PC-9 (cell line): Measurements from ENCODE around the gene SLC25A21. TPM values are rescaled to one million over a fixed set of nuclear protein-coding genes. Genes with fewer than 3 reads are reported as not detected.

Experiments used
- BruUV-seq: library from RNA; stranded (reverse); fragments of 400-500 nt; replicated peaks from 2 replicates; lab custom pipeline; 2021; lab: Mats Ljungman, UMichigan
- CTCF ChIA-PET: fragments of 300-600 bp; sonication (Branson Sonifier 250); formaldehyde crosslinking; loops from one replicate; lab custom pipeline; 2022; ENCODE audit warnings: antibody characterized with exemption; lab: Charles Lee
- POLR2A ChIA-PET: fragments of 300-600 bp; sonication (Branson Sonifier 250); formaldehyde crosslinking; loops from one replicate; lab custom pipeline; 2022; ENCODE audit warnings: antibody characterized with exemption; ENCODE audit not compliant: unreplicated experiment; lab: Charles Lee
- DNase-seq, 2 experiments: peaks; one replicate each; pipeline versions ENCODE4 v3.0.0 to v3.0.0-alpha.2; 2015 to 2022; ENCODE audit warnings: mixed read lengths in 1 of 2
- H2AFZ ChIP-seq: fragments of 200-600 bp; sonication (generic); 2 replicates; pipeline ENCODE4 v1.8.1; 2017; ENCODE audit warnings: antibody characterized with exemption
- H3F3A ChIP-seq: fragments of 200-600 bp; sonication (generic); 2 replicates; pipeline ENCODE4 v1.8.1; 2017; ENCODE audit warnings: antibody characterized with exemption, mild to moderate bottlenecking, low read depth; ENCODE audit not compliant: insufficient read depth
- H3K27ac ChIP-seq: fragments of 200-600 bp; sonication (generic); 2 replicates; pipeline ENCODE4 v1.6.1; 2016; ENCODE audit warnings: mixed run types
- H3K27me3 ChIP-seq: fragments of 200-600 bp; sonication (generic); 2 replicates; pipeline ENCODE4 v1.6.1; 2016; ENCODE audit warnings: low read depth, mixed run types; ENCODE audit not compliant: insufficient read depth
- H3K36me3 ChIP-seq: fragments of 200-600 bp; sonication (generic); 2 replicates; pipeline ENCODE4 v1.6.1; 2016; ENCODE audit warnings: low read depth, mixed run types
- H3K4me1 ChIP-seq: fragments of 200-600 bp; sonication (generic); replicated peaks from 2 replicates; pipeline ENCODE4 v1.6.1; 2016; ENCODE audit warnings: mixed run types; ENCODE audit not compliant: insufficient read depth
- H3K4me2 ChIP-seq: fragments of 200-600 bp; sonication (generic); 2 replicates; pipeline ENCODE4 v1.6.1; 2017; ENCODE audit warnings: mixed run types
- H3K4me3 ChIP-seq: fragments of 200-600 bp; sonication (generic); 2 replicates; pipeline ENCODE4 v1.6.1; 2016; ENCODE audit warnings: mixed run types
- H3K79me2 ChIP-seq: fragments of 200-600 bp; sonication (generic); 2 replicates; pipeline ENCODE4 v1.6.1; 2017; ENCODE audit warnings: low read depth, mixed run types
- H3K9me2 ChIP-seq: fragments of 200-600 bp; sonication (generic); 2 replicates; pipeline ENCODE4 v1.8.1; 2017; ENCODE audit warnings: mild to moderate bottlenecking; ENCODE audit not compliant: insufficient read depth
- H3K9me3 ChIP-seq: fragments of 200-600 bp; sonication (generic); 2 replicates; pipeline ENCODE4 v1.8.1; 2016; ENCODE audit warnings: low read depth; ENCODE audit not compliant: insufficient read depth
- H4K20me1 ChIP-seq: fragments of 200-600 bp; sonication (generic); 2 replicates; pipeline ENCODE4 v1.8.1; 2017; ENCODE audit not compliant: insufficient read depth
- CTCF ChIP-seq: fragments of 200-600 bp; sonication (generic); conservative IDR thresholded peaks from 2 replicates; pipeline ENCODE4 v1.6.1; 2017; ENCODE audit warnings: mixed run types, antibody characterized with exemption, mild to moderate bottlenecking, moderate library complexity
- EZH2 ChIP-seq: fragments of 200-600 bp; sonication (generic); IDR thresholded peaks from 2 replicates; pipeline ENCODE4 v1.8.0; 2017; ENCODE audit warnings: antibody characterized with exemption, low read depth
- intact Hi-C: fragments of 100-400 bp; cut with micrococcal nuclease; formaldehyde crosslinking; loops from one replicate; pipeline ENCODE4 v1.10.0; 2022; ENCODE audit not compliant: unreplicated experiment
- total RNA-seq: library from RNA; stranded (reverse); gene quantifications from 2 replicates; pipeline ENCODE4 v1.2.3, GENCODE V29; 2021

SLC25A21 gene
- total RNA-seq, 1 experiment from 2014 or later = 3.2 TPM

GRCh38 chr14:37023875-37024565 lies 148.4 kb downstream of the SLC25A21 start:
- intact Hi-C loops = no loop called here
- no peak overlapping the region for H3K4me2 ChIP-seq
- no peaks in the 10 kb centered on the region for H3K9me3 ChIP-seq
- ChIA-PET CTCF (no interaction called here), POLR2A (no interaction called here)
- H3F3A ChIP-seq = no peaks in the 10 kb centered on the region
- H3K27me3 ChIP-seq = no peaks in the 10 kb centered on the region
- DNase-seq = no peak
- H3K36me3 ChIP-seq = no peaks in the 10 kb centered on the region
- no TSS peak for BruUV-seq
- no peak overlapping the region for H2AFZ ChIP-seq
- H3K9me2 ChIP-seq = no peaks in the 10 kb centered on the region
- H3K27ac ChIP-seq = no peak overlapping the region
- H4K20me1 ChIP-seq = no peaks in the 10 kb centered on the region
- TF ChIP-seq EZH2 (no peak), CTCF (no peak)
- H3K4me3 ChIP-seq = no peak overlapping the region
- H3K4me1 ChIP-seq = no peaks in the 10 kb centered on the region
- H3K79me2 ChIP-seq = no peaks in the 10 kb centered on the region

- BruUV-seq = no TSS peak
- Histone ChIP-seq H3K4me1 (no peaks in the 10 kb centered on the region), H3K4me2 (no peak overlapping the region), H2AFZ (no peak overlapping the region), H3K79me2 (no peaks in the 10 kb centered on the region), H3K9me3 (no peaks in the 10 kb centered on the region), H4K20me1 (no peaks in the 10 kb centered on the region), H3K36me3 (no peaks in the 10 kb centered on the region), H3F3A (no peaks in the 10 kb centered on the region), H3K9me2 (no peaks in the 10 kb centered on the region), H3K27ac (no peak overlapping the region), H3K27me3 (no peaks in the 10 kb centered on the region), H3K4me3 (no peak overlapping the region)
- CTCF ChIA-PET = no interaction called here
- DNase-seq = no peak
- TF ChIP-seq EZH2 (no peak), CTCF (no peak)
- intact Hi-C loops = no loop called here
- POLR2A ChIA-PET = no interaction called here
These were observed 151.0 kb downstream of the SLC25A21 start for GRCh38 chr14:37021390-37021789.

- Histone ChIP-seq H3K4me3 (no peak overlapping the region), H3F3A (no peaks in the 10 kb centered on the region), H2AFZ (no peak overlapping the region), H3K9me2 (no peaks in the 10 kb centered on the region), H3K27me3 (no peaks in the 10 kb centered on the region), H4K20me1 (no peaks in the 10 kb centered on the region), H3K4me2 (no peak overlapping the region), H3K9me3 (no peaks in the 10 kb centered on the region), H3K36me3 (no peaks in the 10 kb centered on the region), H3K4me1 (no peaks in the 10 kb centered on the region), H3K79me2 (no peaks in the 10 kb centered on the region), H3K27ac (no peak overlapping the region)
- intact Hi-C loops = no loop called here
- CTCF ChIA-PET = no interaction called here
- POLR2A ChIA-PET = no interaction called here
- no peak for DNase-seq
- no TSS peak for BruUV-seq
- no peak for TF ChIP-seq CTCF
- TF ChIP-seq EZH2 = no peak
These were observed 152.9 kb downstream of the SLC25A21 start for GRCh38 chr14:37019488-37019887.
